ENCODE measurements around the gene MEGF11. TPM values are rescaled to one million over a fixed set of nuclear protein-coding genes. Genes with fewer than 3 reads are reported as not detected.

Gene MEGF11
- polyA plus RNA-seq, 1 of the 3 experiments (the other 2 are of a cell fraction): not detected

DNA sequence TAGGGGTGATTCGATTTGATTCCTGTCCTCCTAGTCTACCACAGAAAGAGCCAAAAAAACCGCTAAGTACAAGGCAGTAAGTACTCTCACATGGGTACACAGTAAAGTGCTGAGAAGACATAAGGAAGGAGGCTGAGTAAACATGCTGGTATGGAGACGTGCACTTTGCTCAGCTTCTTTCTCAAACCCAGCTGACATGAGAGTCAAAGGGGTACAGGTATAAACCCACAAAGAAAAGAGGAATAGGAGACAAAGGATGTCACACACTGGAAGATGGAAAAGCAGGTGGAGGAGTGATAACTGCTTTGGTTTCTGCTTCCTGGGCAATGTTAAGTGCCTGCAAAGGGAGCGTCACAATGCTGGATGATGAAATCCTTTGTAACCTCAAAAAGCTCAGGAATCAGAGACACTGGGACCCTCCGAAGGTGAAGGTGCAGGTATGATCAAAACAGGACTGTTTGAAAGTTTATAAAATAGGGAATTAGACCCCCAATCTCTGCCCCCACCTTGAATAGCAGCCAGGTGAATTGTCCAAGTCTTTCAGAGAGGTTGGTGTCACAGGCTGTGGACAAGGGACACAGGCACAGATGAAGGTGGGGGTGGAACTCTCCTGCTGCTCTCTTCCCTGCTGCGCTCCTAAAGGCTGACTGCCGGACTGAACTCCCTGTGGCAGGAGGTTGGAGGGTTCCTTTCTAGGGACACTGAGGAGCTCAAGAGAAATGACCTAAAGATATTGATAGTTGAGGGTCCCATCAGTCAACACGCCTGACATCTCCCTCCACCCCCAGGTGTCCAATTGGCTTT is 282.4 kb downstream of the MEGF11 start:
- ChIA-PET POLR2A (no interaction called here), CTCF (interaction anchor here (0.7 to 0.9 kb wide), 2 partner anchors 8 to 322 kb away, joined by 3 read pairs; partner anchors contain the start of gene DIS3L)
- Histone ChIP-seq H3K4me2 (no peak overlapping the region), H2AFZ (ENCODE audit: low read depth) (no peak overlapping the region), H4K20me1 (ENCODE audit: insufficient read depth) (no peaks in the 10 kb centered on the region), H3K9me2 (no peaks in the 10 kb centered on the region), H3K9me3 (no peaks in the 10 kb centered on the region), H3K9ac (no peak overlapping the region), H3K79me2 (ENCODE audit: insufficient read depth) (no peaks in the 10 kb centered on the region), H3F3A (replicated peaks; ENCODE audit: insufficient read depth) (no peaks in the 10 kb centered on the region), H3K27ac (ENCODE audit: low read depth in 2 of 2, low read length in 1 of 2) (no peak overlapping the region), H3K36me3 (replicated peaks in 1 of 2; ENCODE audit: control insufficient read depth in 1 of 2, insufficient read depth in 2 of 2, low read length in 1 of 2) (no peaks in the 10 kb centered on the region), H3K4me3 (ENCODE audit: low read depth in 2 of 2, low read length in 1 of 2) (no peak overlapping the region), H3K27me3 (ENCODE audit: insufficient read depth) (peaks cover 17% of the 10 kb centered on the region; the same call in 1 of the 2 replicates), H3K4me1 (ENCODE audit: control insufficient read depth in 1 of 2, insufficient read depth in 2 of 2, low read depth in 1 of 2, low read length in 1 of 2) (peaks cover 0 to 3% of the 10 kb centered on the region in 2 experiments; a peak in 1 of 4 replicates)
- TF ChIP-seq YY1 (IDR thresholded peaks at IDR 0.05; ENCODE audit: low read depth) (no peak), RXRA (IDR thresholded peaks at IDR 0.05; ENCODE audit: borderline replicate concordance, low read depth) (no peak), NRF1 (IDR thresholded peaks at IDR 0.05; ENCODE audit: low read depth, low read length) (no peak), FOXJ3 (CRISPR knock-in tag; IDR thresholded peaks at IDR 0.05) (no peak), GABPA (IDR thresholded peaks at IDR 0.05; ENCODE audit: low read depth) (no peak), RAD21 (IDR thresholded peaks at IDR 0.05; ENCODE audit: low read length) (no peak), SIN3A (IDR thresholded peaks at IDR 0.05; ENCODE audit: borderline replicate concordance, low read depth, low read length) (no peak), TCF12 (IDR thresholded peaks at IDR 0.05) (no peak)
- TF ChIP-seq, protein P1, sequence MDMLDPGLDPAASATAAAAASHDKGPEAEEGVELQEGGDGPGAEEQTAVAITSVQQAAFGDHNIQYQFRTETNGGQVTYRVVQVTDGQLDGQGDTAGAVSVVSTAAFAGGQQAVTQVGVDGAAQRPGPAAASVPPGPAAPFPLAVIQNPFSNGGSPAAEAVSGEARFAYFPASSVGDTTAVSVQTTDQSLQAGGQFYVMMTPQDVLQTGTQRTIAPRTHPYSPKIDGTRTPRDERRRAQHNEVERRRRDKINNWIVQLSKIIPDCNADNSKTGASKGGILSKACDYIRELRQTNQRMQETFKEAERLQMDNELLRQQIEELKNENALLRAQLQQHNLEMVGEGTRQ (IDR thresholded peaks at IDR 0.05; ENCODE audit: borderline replicate concordance, low read depth, low read length): no peak
- no peak for DNase-seq
- 50% methylated on average over 8 of the region's 8 CpGs for WGBS (ENCODE audit: low lambda C conversion rate)

- Histone ChIP-seq H3K27me3 (ENCODE audit: insufficient read depth) (peaks cover 17% of the 10 kb centered on the region; the same call in 1 of the 2 replicates), H3F3A (replicated peaks; ENCODE audit: insufficient read depth) (no peaks in the 10 kb centered on the region), H2AFZ (ENCODE audit: low read depth) (no peak overlapping the region), H4K20me1 (ENCODE audit: insufficient read depth) (no peaks in the 10 kb centered on the region), H3K9me2 (no peaks in the 10 kb centered on the region), H3K9ac (no peak overlapping the region), H3K36me3 (replicated peaks in 1 of 2; ENCODE audit: control insufficient read depth in 1 of 2, insufficient read depth in 2 of 2, low read length in 1 of 2) (no peaks in the 10 kb centered on the region), H3K79me2 (ENCODE audit: insufficient read depth) (no peaks in the 10 kb centered on the region), H3K27ac (ENCODE audit: low read depth in 2 of 2, low read length in 1 of 2) (no peak overlapping the region), H3K4me2 (no peak overlapping the region), H3K4me3 (ENCODE audit: low read depth in 2 of 2, low read length in 1 of 2) (no peak overlapping the region), H3K4me1 (ENCODE audit: control insufficient read depth in 1 of 2, insufficient read depth in 2 of 2, low read depth in 1 of 2, low read length in 1 of 2) (peaks cover 0 to 3% of the 10 kb centered on the region in 2 experiments; a peak in 1 of 4 replicates), H3K9me3 (no peaks in the 10 kb centered on the region)
- no peak for DNase-seq
- TF ChIP-seq POLR2AphosphoS5 (IDR thresholded peaks at IDR 0.05; ENCODE audit: low read depth, low read length): no peak
- TF ChIP-seq PBX3 (IDR thresholded peaks at IDR 0.05): no peak
- no peak for TF ChIP-seq EP300 (IDR thresholded peaks at IDR 0.05; ENCODE audit: borderline replicate concordance in 1 of 2, low read depth in 1 of 2, low read length in 1 of 2)
- no peak for TF ChIP-seq GATA2 (CRISPR knock-in tag; IDR thresholded peaks at IDR 0.05)
- CTCF ChIA-PET: interaction anchor here (0.9 to 2.1 kb wide), 3 partner anchors 9 to 54 kb away, joined by 3 to 9 read pairs (median 4); no protein-coding TSS in a partner anchor
- WGBS (ENCODE audit: low lambda C conversion rate): 37% methylated on average over 7 of the region's 7 CpGs
- POLR2A ChIA-PET: no interaction called here
Observed at GRCh38 chr15:65969865-65970816, 283.4 kb downstream of the MEGF11 start.
